Stimulated activated naive CD4-positive, alpha-beta T cell (primary cell): ENCODE measurements around the gene MOV10L1.
"Not testable (repeated sequence)": the region's sequence is repeated elsewhere in the genome, so short reads cannot be mapped to it uniquely, and the experiment has no call there.

Experiments used
- DNase-seq, 6 experiments: peaks; one replicate each; lab custom pipeline; 2025; lab: John Stamatoyannopoulos, UW

Gene MOV10L1

GRCh38 chr22:50203288-50203687 lies 113.5 kb downstream of the MOV10L1 start:
- no peak for DNase-seq

- DNase-seq: no peak
These were observed 114.8 kb downstream of the MOV10L1 start for GRCh38 chr22:50204571-50204970.

DNA sequence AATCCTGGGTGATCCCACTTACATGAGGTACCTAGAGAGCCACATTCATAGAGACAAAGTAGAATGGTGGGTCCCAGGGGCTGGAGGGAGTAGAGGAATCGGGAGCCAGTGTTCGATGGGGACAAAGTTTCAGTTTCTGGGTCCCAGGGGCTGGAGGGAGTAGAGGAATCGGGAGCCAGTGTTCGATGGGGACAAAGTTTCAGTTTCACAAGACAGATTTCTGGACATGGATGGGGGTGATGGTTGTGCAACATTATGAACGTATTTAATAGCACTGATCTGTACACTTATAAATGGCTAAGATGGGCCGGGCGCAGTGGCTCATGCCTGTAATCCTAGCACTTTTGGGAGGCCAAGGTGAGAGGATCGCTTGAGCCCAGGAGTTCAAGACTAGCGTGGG lies 115.2 kb downstream of the MOV10L1 start:
- not testable (repeated sequence) for DNase-seq

- no peak for DNase-seq
These were observed 116.2 kb downstream of the MOV10L1 start for GRCh38 chr22:50205781-50206569.

DNA sequence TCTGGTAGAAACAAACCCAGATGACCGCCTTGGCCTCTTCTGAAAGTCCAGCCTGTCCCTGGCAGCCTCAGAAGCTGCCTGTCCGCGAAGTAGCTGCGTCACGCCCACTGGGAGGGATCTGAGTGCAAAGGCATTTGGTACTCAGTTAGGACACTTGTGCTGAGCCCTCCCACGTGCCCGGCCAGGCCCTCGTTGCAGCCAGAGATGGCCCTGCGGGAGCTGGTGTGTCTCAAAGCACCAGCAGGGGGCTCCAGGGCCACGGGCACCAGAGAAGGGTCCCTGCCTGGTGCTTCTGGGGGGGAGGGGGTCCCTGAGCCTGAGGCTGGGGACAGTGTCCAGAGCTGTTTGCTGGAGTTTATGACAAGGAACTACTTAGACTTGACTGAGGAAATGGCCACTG lies 116.8 kb downstream of the MOV10L1 start:
- DNase-seq: no peak

GRCh38 chr22:50207383-50208140 lies 117.8 kb downstream of the MOV10L1 start:
- DNase-seq: no peak

DNA sequence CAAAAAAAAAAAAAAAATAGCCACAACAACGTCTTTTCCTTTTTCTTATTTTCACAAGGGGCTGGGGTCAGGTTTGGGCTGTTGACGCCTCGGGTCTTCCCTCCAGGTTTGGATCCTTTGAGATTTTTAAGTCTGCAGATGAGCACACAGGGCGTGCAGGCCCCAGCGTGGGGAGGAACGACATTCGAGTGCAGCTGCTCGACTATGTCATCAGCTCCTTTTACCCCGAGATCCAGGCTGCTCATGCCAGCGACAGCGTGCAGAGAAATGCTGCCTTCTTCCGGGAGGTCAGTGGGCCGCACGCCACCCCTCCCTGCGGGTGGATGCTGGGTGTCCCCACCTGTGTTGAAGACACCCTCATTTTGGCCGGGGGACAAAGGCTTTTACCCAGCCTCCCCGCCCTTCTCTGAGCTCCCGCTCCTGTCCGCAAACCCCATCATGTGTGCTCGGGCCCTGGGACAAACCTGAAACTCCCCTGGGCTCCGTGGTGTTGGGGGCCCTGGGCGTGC lies 118.7 kb downstream of the MOV10L1 start:
- DNase-seq: no peak

GRCh38 chr22:50208939-50209892 lies 119.4 kb downstream of the MOV10L1 start:
- no peak for DNase-seq

GRCh38 chr22:50209893-50210292 lies 120.1 kb downstream of the MOV10L1 start:
- peak; percentile 48 to 77 (median 58) for DNase-seq

DNA sequence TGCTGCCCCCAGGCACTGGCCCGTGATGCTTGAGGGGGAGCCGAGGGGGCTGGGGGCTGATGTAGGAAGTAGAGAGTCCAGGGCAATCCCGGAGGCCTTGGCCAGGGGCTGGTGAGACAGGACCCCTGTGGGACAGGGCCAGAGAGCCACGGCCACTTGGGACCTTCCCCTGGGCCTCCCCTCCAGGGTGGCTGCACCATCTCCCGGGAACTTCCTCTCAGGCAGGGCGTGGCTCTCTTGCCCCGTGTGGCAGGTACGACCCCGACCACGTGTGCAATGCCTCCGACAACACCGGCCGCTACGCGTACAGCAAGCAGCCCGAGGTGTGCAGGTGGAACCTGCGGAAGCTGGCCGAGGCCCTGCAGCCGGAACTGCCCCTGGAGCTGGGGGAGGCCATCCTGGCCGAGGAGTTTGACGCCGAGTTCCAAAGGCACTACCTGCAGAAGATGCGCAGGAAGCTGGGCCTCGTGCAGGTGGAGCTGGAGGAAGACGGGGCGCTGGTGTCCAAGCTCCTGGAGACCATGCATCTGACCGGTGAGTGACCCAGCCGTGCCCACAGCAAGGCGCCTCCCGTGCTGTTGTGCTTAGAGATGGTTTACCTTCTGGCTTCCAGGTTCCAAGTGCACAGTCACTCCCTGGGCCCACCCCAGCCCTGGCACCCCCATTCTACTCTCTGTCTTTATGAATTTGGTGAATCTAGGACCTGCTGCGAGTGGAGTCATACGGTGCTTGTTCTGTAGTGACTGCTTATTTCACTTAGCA lies 120.8 kb downstream of the MOV10L1 start:
- DNase-seq: no peak

DNA sequence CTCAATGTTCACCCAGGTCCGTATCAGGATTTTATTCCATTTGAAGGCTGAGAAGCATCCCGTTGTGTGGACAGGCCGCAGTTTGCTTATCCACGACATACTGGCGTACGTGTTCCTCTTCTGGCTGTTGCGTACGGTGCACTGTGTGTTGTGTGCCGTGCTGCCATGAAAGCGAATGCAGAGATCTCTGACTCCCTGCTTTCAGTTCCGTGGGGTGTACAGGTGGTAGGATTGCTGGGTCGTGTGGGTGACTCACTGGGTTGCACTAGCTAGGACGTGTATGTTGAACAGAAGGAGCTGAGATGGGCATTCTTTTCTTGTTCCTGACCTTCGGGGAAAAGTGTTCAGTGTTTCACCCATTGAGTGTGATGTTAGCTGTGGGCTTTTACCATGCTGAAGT lies 121.3 kb downstream of the MOV10L1 start:
- DNase-seq: no peak
